Measurements from ENCODE around the gene P4HA2. TPM values are rescaled to one million over a fixed set of nuclear protein-coding genes. Genes with fewer than 3 reads are reported as not detected.

P4HA2 gene
- total RNA-seq, 2 donors from 2014 or later, result 15.1 to 19.6 TPM

- H3K27ac ChIP-seq (ENCODE audit: low read depth, low read length), result no peak overlapping the region
- H3K4me3 ChIP-seq (ENCODE audit: low read length), result no peak overlapping the region
- TF ChIP-seq CTCF (conservative IDR thresholded peaks at IDR 0.05), result no peak
- H3K27me3 ChIP-seq (ENCODE audit: control insufficient read depth, insufficient read depth, low read length, poor library complexity, severe bottlenecking), result peaks cover 12% of the 10 kb centered on the region
- Mint-ChIP-seq H3K4me3 (no peak overlapping the region), H3K9me3 (no peaks in the 10 kb centered on the region), H3K4me1 (no peaks in the 10 kb centered on the region), H3K27me3 (ENCODE audit: insufficient read depth) (peaks cover 28% of the 10 kb centered on the region), H3K36me3 (ENCODE audit: low read depth) (no peaks in the 10 kb centered on the region), H3K27ac (no peak overlapping the region)
- no peak overlapping the region for H3K9ac ChIP-seq (ENCODE audit: extremely low read depth, low read length, poor library complexity, severe bottlenecking)
- H3K4me1 ChIP-seq (ENCODE audit: control insufficient read depth, insufficient read depth, low read length), result no peaks in the 10 kb centered on the region
- DNase-seq, result peak; percentile 30
- H3K9me3 ChIP-seq (ENCODE audit: control insufficient read depth, low read length), result no peaks in the 10 kb centered on the region
- 88 to 91% methylated on average over 7 to 8 of the region's 8 CpGs for WGBS, 2 experiments (ENCODE audit: insufficient coverage in 1 of 2, insufficient read length in 1 of 2)
- H3K36me3 ChIP-seq (ENCODE audit: control insufficient read depth, insufficient read depth, low read length), result no peaks in the 10 kb centered on the region
Measured at GRCh38 chr5:132253452-132254320, 26.0 kb upstream of the P4HA2 start.

GRCh38 chr5:132253008-132253441, 25.4 kb upstream of the P4HA2 start:
- Mint-ChIP-seq H3K4me3 (no peak overlapping the region), H3K36me3 (ENCODE audit: low read depth) (no peaks in the 10 kb centered on the region), H3K4me1 (no peaks in the 10 kb centered on the region), H3K9me3 (no peaks in the 10 kb centered on the region), H3K27ac (no peak overlapping the region), H3K27me3 (ENCODE audit: insufficient read depth) (peaks cover 25% of the 10 kb centered on the region)
- WGBS, 2 experiments (ENCODE audit: insufficient coverage in 1 of 2, insufficient read length in 1 of 2), result 77% methylated on average over 4 of the region's 4 CpGs; no CpG with 5 or more reads in 1 of the 2 experiments
- no peak overlapping the region for H3K9ac ChIP-seq (ENCODE audit: extremely low read depth, low read length, poor library complexity, severe bottlenecking)
- no peak for DNase-seq
- H3K27me3 ChIP-seq (ENCODE audit: control insufficient read depth, insufficient read depth, low read length, poor library complexity, severe bottlenecking), result peaks cover 12% of the 10 kb centered on the region
- H3K4me1 ChIP-seq (ENCODE audit: control insufficient read depth, insufficient read depth, low read length), result no peaks in the 10 kb centered on the region
- H3K36me3 ChIP-seq (ENCODE audit: control insufficient read depth, insufficient read depth, low read length), result no peaks in the 10 kb centered on the region
- H3K4me3 ChIP-seq (ENCODE audit: low read length), result no peak overlapping the region
- no peak overlapping the region for H3K27ac ChIP-seq (ENCODE audit: low read depth, low read length)
- no peak for TF ChIP-seq CTCF (conservative IDR thresholded peaks at IDR 0.05)
- no peaks in the 10 kb centered on the region for H3K9me3 ChIP-seq (ENCODE audit: control insufficient read depth, low read length)

- TF ChIP-seq CTCF (conservative IDR thresholded peaks at IDR 0.05), result no peak
- DNase-seq, result peak; percentile 36
- Histone ChIP-seq H3K27me3 (ENCODE audit: control insufficient read depth, insufficient read depth, low read length, poor library complexity, severe bottlenecking) (peaks cover 5% of the 10 kb centered on the region), H3K9me3 (ENCODE audit: control insufficient read depth, low read length) (no peaks in the 10 kb centered on the region), H3K36me3 (ENCODE audit: control insufficient read depth, insufficient read depth, low read length) (no peaks in the 10 kb centered on the region), H3K4me3 (ENCODE audit: low read length) (no peak overlapping the region), H3K27ac (ENCODE audit: low read depth, low read length) (no peak overlapping the region), H3K9ac (ENCODE audit: extremely low read depth, low read length, poor library complexity, severe bottlenecking) (no peak overlapping the region), H3K4me1 (ENCODE audit: control insufficient read depth, insufficient read depth, low read length) (no peaks in the 10 kb centered on the region)
- 92 to 95% methylated on average over 8 to 10 of the region's 10 CpGs for WGBS, 2 experiments (ENCODE audit: insufficient coverage in 1 of 2, insufficient read length in 1 of 2)
- Mint-ChIP-seq H3K9me3 (no peaks in the 10 kb centered on the region), H3K27me3 (ENCODE audit: insufficient read depth) (peaks cover 14% of the 10 kb centered on the region), H3K4me3 (no peak overlapping the region), H3K4me1 (no peaks in the 10 kb centered on the region), H3K36me3 (ENCODE audit: low read depth) (no peaks in the 10 kb centered on the region), H3K27ac (no peak overlapping the region)
Measured at GRCh38 chr5:132251220-132251725, 23.6 kb upstream of the P4HA2 start.

Data from endodermal cell (in vitro differentiated cells).